ENCODE measurements around the gene ATP9B. TPM values are rescaled to one million over a fixed set of nuclear protein-coding genes. Genes with fewer than 3 reads are reported as not detected.

ATP9B gene
- total and polyA plus RNA-seq, 10 of the 15 experiments (the other 5 are each of a cell fraction or from before 2014, with no cell fraction given) = 0.74 to 20.7 (median 12.9) TPM

GRCh38 chr18:79424880-79425568, 355.8 kb downstream of the ATP9B start:
- Histone ChIP-seq H3K27me3 (replicated peaks in 1 of 2; ENCODE audit: control insufficient read depth in 2 of 2, insufficient read depth in 2 of 2, low read length in 1 of 2) (no peaks in the 10 kb centered on the region), H2AFZ (ENCODE audit: control insufficient read depth, low read depth, low read length) (no peak overlapping the region), H3K4me2 (ENCODE audit: control insufficient read depth, insufficient read depth) (no peak overlapping the region), H3K79me2 (ENCODE audit: control insufficient read depth, insufficient read depth, low read length) (no peaks in the 10 kb centered on the region), H4K20me1 (ENCODE audit: control insufficient read depth, insufficient read depth) (no peaks in the 10 kb centered on the region; the same call in 1 of the 2 replicates), H3K9me3 (replicated peaks; ENCODE audit: control insufficient read depth, insufficient read depth, low read length) (no peaks in the 10 kb centered on the region), H3K27ac (ENCODE audit: control insufficient read depth, insufficient read depth) (no peak overlapping the region), H3K4me1 (ENCODE audit: control insufficient read depth, insufficient read depth, low read length) (no peaks in the 10 kb centered on the region), H3K36me3 (ENCODE audit: control insufficient read depth in 2 of 2, insufficient read depth in 2 of 2, low read length in 1 of 2) (peaks cover 0 to 9% of the 10 kb centered on the region in 2 experiments; a peak in 2 of 4 replicates), H3K9ac (ENCODE audit: control insufficient read depth, insufficient read depth, low read length) (no peak overlapping the region), H3K4me3 (no peak overlapping the region)
- DNase-seq (ENCODE audit: low read depth, low spot score) (no peak), FAIRE-seq (no peak), ATAC-seq (no peak)
- SMC1A ChIA-PET (ENCODE audit: uncharacterized antibody, unreplicated experiment) = no interaction called here
- CTCF ChIA-PET = interaction anchor here (0.9 kb wide), 1 partner anchor 10 kb away, joined by 3 read pairs; no protein-coding TSS in a partner anchor
- no TSS peak for BruUV-seq (replicated peaks)
- RAD21 ChIA-PET (ENCODE audit: unreplicated experiment) = no interaction called here
- TF ChIP-seq TCF12 (IDR thresholded peaks at IDR 0.05; ENCODE audit: low read depth, low read length) = no peak
- no peak for TF ChIP-seq MEF2B (IDR thresholded peaks at IDR 0.05; ENCODE audit: partially characterized antibody, poor library complexity, severe bottlenecking)
- TF ChIP-seq PAX5 (IDR thresholded peaks at IDR 0.05; ENCODE audit: borderline replicate concordance, low read depth, low read length) = no peak
- no peak for TF ChIP-seq BCL3 (IDR thresholded peaks at IDR 0.05; ENCODE audit: borderline replicate concordance, insufficient read depth, low read depth, low read length, poor library complexity, severe bottlenecking)
- no peak for TF ChIP-seq IRF5 (IDR thresholded peaks at IDR 0.05; ENCODE audit: borderline replicate concordance)
- TF ChIP-seq NFIC (IDR thresholded peaks at IDR 0.05; ENCODE audit: low read depth, low read length) = no peak
- WGBS (ENCODE audit: insufficient coverage, insufficient replicate concordance, low lambda C conversion rate, missing lambda C conversion rate) = 86% methylated on average over 15 of the region's 19 CpGs
- POLR2A ChIA-PET = no interaction called here
- in situ Hi-C loops (cut with MboI) = no loop called here
- intact Hi-C loops (cut with micrococcal nuclease; ENCODE audit: unreplicated experiment) = no loop called here
